Right lobe of liver (tissue), 6 donors: Measurements from ENCODE around the gene IRX1. TPM values are rescaled to one million over a fixed set of nuclear protein-coding genes. Genes with fewer than 3 reads are reported as not detected.
A peak's percentile ranks its signal among the peaks of the same experiment; 100 is the strongest.

Experiments used
- ATAC-seq, 4 donors: fragments of 200-7000 bp; cut with Tn5 transposase; one replicate each; pipeline ENCODE4 v1.9.1; 2020; ENCODE audit warnings: mild to moderate bottlenecking in 4 of 4, moderate library complexity in 4 of 4
- DNase-seq, 3 donors: peaks; one replicate each; pipeline ENCODE4 v3.0.0-alpha.2; 2020
- H3K27ac ChIP-seq, 3 donors: fragments of 200-600 bp; one replicate each; pipeline ENCODE4 v1.8.0; 2022
- H3K27me3 ChIP-seq, 2 donors: fragments of 200-600 bp; one replicate each; pipeline ENCODE4 v1.8.0; 2022
- H3K36me3 ChIP-seq, 4 donors: fragments of 200-600 bp; sonication (generic) in 1 of 4; one replicate each; pipeline versions ENCODE4 v1.5.1 to v1.8.0; 2017 to 2022; ENCODE audit warnings: control low read depth in 1 of 4
- H3K4me1 ChIP-seq, 4 donors: fragments of 200-600 bp; sonication (generic) in 1 of 4; one replicate each; pipeline versions ENCODE4 v1.5.1 to v1.8.0; 2017 to 2022; ENCODE audit warnings: control low read depth in 1 of 4
- H3K4me3 ChIP-seq, 3 donors: fragments of 200-600 bp; one replicate each; pipeline ENCODE4 v1.8.0; 2022
- H3K9me3 ChIP-seq, 4 donors: fragments of 200-600 bp; sonication (generic) in 1 of 4; one replicate each; pipeline versions ENCODE4 v1.5.1 to v1.8.0; 2017 to 2022; ENCODE audit warnings: control low read depth in 1 of 4
- CTCF ChIP-seq, 4 donors: fragments of 200-600 bp in 3 of 4; fragments of 450-650 bp in 1 of 4; IDR thresholded peaks; one replicate each; pipeline versions ENCODE4 v1.5.1 to v1.8.0; 2016 to 2022; ENCODE audit warnings: antibody characterized with exemption in 4 of 4, mild to moderate bottlenecking in 2 of 4
- POLR2A ChIP-seq: fragments of 450-650 bp; IDR thresholded peaks from one replicate; pipeline ENCODE4 v1.6.1; 2017; ENCODE audit warnings: antibody characterized with exemption, mild to moderate bottlenecking
- WGBS: methylation state at CpG from one replicate; pipeline ENCODE4 v1.1.6; 2018; ENCODE audit warnings: low coverage, low lambda C conversion rate; ENCODE audit not compliant: insufficient coverage; ENCODE audit errors: missing lambda C conversion rate; 5-methylcytosine and 5-hydroxymethylcytosine counted together
- intact Hi-C, 2 donors: fragments of 100-400 bp; cut with DNase I; formaldehyde crosslinking; loops; one replicate each; pipeline versions ENCODE4 v1.11.2 to v1.14.1; 2022
- total RNA-seq, 6 experiments: library from RNA; depleted of rRNA in 2 of 6; stranded (reverse); fragments of >200 nt in 2 of 6; fragmentation: NEBNext Ultra II Directional in 3 of 6; extraction: Animal tissue kit (Norgen Biotek cat#: 25700) in 3 of 6; gene quantifications; one replicate each; pipeline versions ENCODE4 v1.1.0 to v1.2.4, GENCODE V29; 2016 to 2023
- donor health status: DM: no; HTN: yes; CAD: no.
- donor health status: DM: no; HTN: no; CAD: no.
- donor health status: DM: no; HTN: no; CAD: no.
- donor health status: DM: no; HTN: yes; CAD: no.
- donor health status: DM: no; HTN: yes; CAD: no.

Gene IRX1
- total RNA-seq, 6 experiments from 2014 or later: not detected

- H3K9me3 ChIP-seq: no peaks in the 10 kb centered on the region
- no peak overlapping the region for H3K4me3 ChIP-seq
- 38% methylated on average over 2 of the region's 3 CpGs for WGBS
- ATAC-seq (peak in 1 of 4 donors; percentile 21), DNase-seq (no peak)
- H3K36me3 ChIP-seq: no peaks in the 10 kb centered on the region
- H3K4me1 ChIP-seq: no peaks in the 10 kb centered on the region
- H3K27me3 ChIP-seq: no peaks in the 10 kb centered on the region
- no peak overlapping the region for H3K27ac ChIP-seq
- intact Hi-C loops: no loop called here
- TF ChIP-seq POLR2A (no peak), CTCF (IDR thresholded peaks at IDR 0.05) (no peak)
These were observed 46.6 kb downstream of the IRX1 start for GRCh38 chr5:3642231-3642630.

GRCh38 chr5:3650320-3650719 is 54.7 kb downstream of the IRX1 start:
- intact Hi-C loops: no loop called here
- ATAC-seq: no peak
- 52% methylated on average over 2 of the region's 2 CpGs for WGBS
- no peaks in the 10 kb centered on the region for H3K9me3 ChIP-seq
- no peak for DNase-seq
- no peak overlapping the region for H3K4me3 ChIP-seq
- H3K4me1 ChIP-seq: no peaks in the 10 kb centered on the region
- TF ChIP-seq POLR2A (no peak), CTCF (IDR thresholded peaks at IDR 0.05) (no peak)
- H3K27ac ChIP-seq: no peak overlapping the region
- no peaks in the 10 kb centered on the region for H3K36me3 ChIP-seq
- H3K27me3 ChIP-seq: no peaks in the 10 kb centered on the region

- Histone ChIP-seq H3K4me1 (no peaks in the 10 kb centered on the region), H3K27ac (no peak overlapping the region), H3K27me3 (no peaks in the 10 kb centered on the region), H3K9me3 (no peaks in the 10 kb centered on the region), H3K4me3 (no peak overlapping the region), H3K36me3 (no peaks in the 10 kb centered on the region)
- intact Hi-C loops: no loop called here
- 63% methylated on average over 2 of the region's 8 CpGs for WGBS
- TF ChIP-seq CTCF (IDR thresholded peaks at IDR 0.05) (no peak), POLR2A (no peak)
- DNase-seq (no peak), ATAC-seq (no peak)
These were observed 55.2 kb downstream of the IRX1 start for GRCh38 chr5:3650868-3651267.
